ENCODE measurements around the gene CCN6.

DNA sequence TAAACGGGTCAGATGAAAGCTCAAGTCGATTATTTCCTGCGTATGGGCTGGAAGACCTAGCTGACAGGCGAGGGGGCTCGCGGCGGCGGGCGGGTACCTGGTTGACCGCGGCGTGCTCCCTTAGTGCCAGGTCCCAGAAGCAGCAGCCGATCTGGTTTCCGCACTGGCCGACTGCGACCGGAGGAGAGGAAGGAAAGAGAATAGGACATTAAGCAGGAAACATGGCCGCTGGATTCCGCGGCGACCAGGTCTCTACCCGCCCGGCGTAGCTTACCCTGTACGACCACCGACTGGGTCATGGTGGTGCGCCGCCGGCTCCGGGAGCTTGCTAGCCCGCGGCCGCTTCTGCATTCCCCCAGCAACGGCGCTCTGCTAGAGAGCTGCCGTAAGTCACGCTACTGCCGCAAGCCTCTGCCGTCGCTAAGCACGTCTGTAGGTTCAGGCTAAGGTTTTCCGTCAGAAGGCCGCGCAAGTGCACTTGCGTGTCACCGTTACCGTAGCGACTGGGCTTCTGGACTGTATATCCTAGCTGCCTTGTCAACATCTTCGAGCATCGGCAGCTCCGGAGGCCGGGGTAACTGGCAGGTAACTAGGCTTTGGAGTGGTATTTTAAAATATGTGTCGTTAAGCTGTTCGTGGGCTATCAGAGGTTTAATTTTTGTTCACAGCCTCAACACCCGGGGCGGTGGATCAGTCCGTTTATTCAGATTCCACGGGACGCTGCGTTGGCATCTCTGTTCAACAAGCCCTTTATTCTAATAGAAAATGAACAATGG is 33.4 kb downstream of the CCN6 start, which contains the start of the genes FAM229B and TUBE1:
- peak; percentile 95 for TF ChIP-seq POLR2AphosphoS5 (IDR thresholded peaks at IDR 0.05; ENCODE audit: borderline replicate concordance, low read depth, low read length)
- no peak for TF ChIP-seq EZH2 (IDR thresholded peaks at IDR 0.05)
- TF ChIP-seq FOXP2 (optimal IDR thresholded peaks at IDR 0.05; ENCODE audit: control extremely low read depth, extremely low read length, insufficient read depth), result peak; percentile 90
